Measurements from ENCODE around the gene STYXL1.

STYXL1 gene

GRCh38 chr7:75977743-75978142 is 70.1 kb downstream of the STYXL1 start:
- no peak for DNase-seq (ENCODE audit: low spot score)
- no peak for TF ChIP-seq CTCF (IDR thresholded peaks at IDR 0.05; ENCODE audit: extremely low read depth, missing control alignments)

GRCh38 chr7:75971961-75972763 is 75.6 kb downstream of the STYXL1 start:
- no peak for DNase-seq (ENCODE audit: low spot score)
- no peak for TF ChIP-seq CTCF (IDR thresholded peaks at IDR 0.05; ENCODE audit: extremely low read depth, missing control alignments)

GRCh38 chr7:75971309-75971960 is 76.4 kb downstream of the STYXL1 start:
- no peak for DNase-seq (ENCODE audit: low spot score)
- TF ChIP-seq CTCF (IDR thresholded peaks at IDR 0.05; ENCODE audit: extremely low read depth, missing control alignments), result no peak

- DNase-seq (ENCODE audit: low spot score), result no peak
- no peak for TF ChIP-seq CTCF (IDR thresholded peaks at IDR 0.05; ENCODE audit: extremely low read depth, missing control alignments)
These were observed 77.9 kb downstream of the STYXL1 start for GRCh38 chr7:75969704-75970498.

- no peak for DNase-seq (ENCODE audit: low spot score)
- no peak for TF ChIP-seq CTCF (IDR thresholded peaks at IDR 0.05; ENCODE audit: extremely low read depth, missing control alignments)
These were observed 78.6 kb downstream of the STYXL1 start for GRCh38 chr7:75969182-75969581.

- no peak for TF ChIP-seq CTCF (IDR thresholded peaks at IDR 0.05; ENCODE audit: extremely low read depth, missing control alignments)
- DNase-seq (ENCODE audit: low spot score), result no peak
These were observed 79.2 kb downstream of the STYXL1 start for GRCh38 chr7:75968561-75969001.

GRCh38 chr7:75968012-75968411 is 79.8 kb downstream of the STYXL1 start:
- DNase-seq (ENCODE audit: low spot score), result no peak
- no peak for TF ChIP-seq CTCF (IDR thresholded peaks at IDR 0.05; ENCODE audit: extremely low read depth, missing control alignments)
